Stimulated activated CD4-positive, alpha-beta T cell treated with anti-CD3 and anti-CD28 coated beads, Interleukin-2, amount 100 ng/mL, for 48 hours (primary cell): Measurements from ENCODE around the gene VSIG10L.

Experiments
- DNase-seq, 2 donors: peaks; one replicate each; pipeline ENCODE4 v3.0.0-alpha.2; 2020

Gene VSIG10L

GRCh38 chr19:51337861-51338562 lies 3.9 kb downstream of the VSIG10L start:
- no peak for DNase-seq

GRCh38 chr19:51337141-51337860 lies 4.6 kb downstream of the VSIG10L start:
- DNase-seq = no peak

- DNase-seq = no peak
Measured at GRCh38 chr19:51333836-51334460, 8.0 kb downstream of the VSIG10L start.

- no peak for DNase-seq
Measured at GRCh38 chr19:51331716-51332115, 10.2 kb downstream of the VSIG10L start.

- no peak for DNase-seq
Measured at GRCh38 chr19:51331193-51331592, 10.7 kb downstream of the VSIG10L start.

- no peak for DNase-seq
Measured at GRCh38 chr19:51330366-51330765, 11.6 kb downstream of the VSIG10L start.

GRCh38 chr19:51329411-51329810 lies 12.5 kb downstream of the VSIG10L start:
- DNase-seq = no peak

DNA sequence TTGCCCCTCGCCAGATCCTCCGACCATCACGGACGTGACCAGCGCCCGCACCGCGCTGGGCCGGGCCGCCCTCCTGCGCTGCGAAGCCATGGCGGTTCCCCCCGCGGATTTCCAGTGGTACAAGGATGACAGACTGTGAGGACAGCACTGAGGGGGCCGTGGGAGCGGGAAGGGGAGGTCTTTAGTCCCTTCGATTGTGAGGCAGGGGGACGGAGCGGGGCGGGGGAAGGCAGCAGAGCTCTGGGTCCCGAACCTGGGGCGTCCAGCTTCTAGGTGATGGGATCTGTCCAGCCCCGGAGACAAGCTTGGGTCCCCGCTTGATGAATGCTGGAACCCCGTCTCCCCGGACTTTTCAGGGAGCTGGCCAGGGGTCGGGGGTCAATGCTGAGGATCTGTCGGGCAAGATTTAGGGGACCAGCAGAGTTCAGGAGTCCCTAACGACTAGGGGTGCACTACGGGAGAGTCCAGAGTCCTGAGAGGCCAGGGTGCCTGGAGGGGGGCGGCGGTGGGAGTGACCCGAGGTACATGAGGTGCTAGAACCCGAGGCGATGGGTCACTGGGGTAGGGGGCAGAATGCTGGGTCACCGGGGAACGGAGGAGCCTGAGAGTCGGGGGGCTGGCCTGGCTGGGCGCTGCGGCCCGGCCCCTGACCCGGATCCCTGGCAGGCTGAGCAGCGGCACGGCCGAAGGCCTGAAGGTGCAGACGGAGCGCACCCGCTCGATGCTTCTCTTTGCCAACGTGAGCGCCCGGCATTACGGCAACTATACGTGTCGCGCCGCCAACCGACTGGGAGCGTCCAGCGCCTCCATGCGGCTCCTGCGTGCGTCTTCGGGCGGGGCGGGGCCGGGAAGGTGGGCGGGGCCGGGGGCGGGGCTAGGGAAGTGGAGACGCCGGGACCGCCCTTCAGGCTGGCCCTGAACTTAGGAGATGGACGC lies 14.6 kb downstream of the VSIG10L start:
- DNase-seq = peak; percentile 47 to 66

- DNase-seq = no peak
Measured at GRCh38 chr19:51326216-51327065, 15.5 kb downstream of the VSIG10L start.

DNA sequence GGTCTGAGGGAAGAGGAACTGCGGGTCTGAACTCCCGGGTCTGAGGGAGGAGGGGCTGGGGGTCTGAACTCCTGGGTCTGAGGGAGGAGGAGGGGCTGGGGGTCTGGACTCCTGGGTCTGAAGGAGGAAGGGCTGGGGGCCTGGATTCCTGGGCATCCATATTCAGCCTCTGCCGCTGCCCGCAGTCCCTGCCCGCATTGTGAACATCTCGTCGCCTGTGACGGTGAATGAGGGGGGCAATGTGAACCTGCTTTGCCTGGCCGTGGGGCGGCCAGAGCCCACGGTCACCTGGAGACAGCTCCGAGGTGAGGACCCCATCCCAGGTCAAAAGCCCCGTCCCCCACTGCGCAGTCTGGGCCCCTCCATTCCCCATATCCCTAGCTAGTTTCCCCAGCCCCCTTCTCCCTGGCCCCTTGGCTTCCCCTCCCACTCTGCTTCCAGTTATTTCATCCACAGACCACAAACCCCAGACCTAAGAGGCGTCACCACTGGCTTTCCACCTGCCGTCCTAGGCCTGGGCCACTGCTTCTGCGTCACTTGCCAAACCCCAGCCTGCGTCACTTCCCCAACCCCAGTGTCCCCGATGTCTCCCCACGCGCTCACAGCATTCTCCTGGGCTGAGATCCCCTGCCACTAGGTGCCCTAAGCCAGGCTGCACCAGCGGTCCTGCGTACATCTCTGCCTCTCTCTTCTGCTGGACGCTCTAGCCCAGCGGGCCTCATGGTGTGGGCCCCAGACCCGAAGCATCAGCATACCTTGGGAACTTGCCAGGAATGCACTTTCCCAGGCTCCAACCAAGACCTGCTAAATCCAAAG lies 16.6 kb downstream of the VSIG10L start:
- no peak for DNase-seq

DNA sequence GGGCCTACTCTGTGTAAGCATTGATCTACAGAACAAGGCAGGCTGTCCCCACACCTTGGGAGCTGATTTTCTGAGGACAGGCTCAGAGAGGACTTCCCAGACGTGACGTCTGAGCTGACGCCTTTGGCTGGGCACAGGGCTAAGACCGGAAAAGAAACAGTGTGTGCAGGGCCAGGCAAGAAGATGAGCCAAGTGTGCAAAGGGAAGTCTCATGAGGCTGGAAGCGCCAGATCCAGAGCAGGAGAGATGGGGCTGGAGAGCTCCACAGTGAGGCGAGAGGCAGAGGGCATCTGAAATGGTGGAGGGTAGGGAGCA lies 17.8 kb downstream of the VSIG10L start:
- no peak for DNase-seq

DNA sequence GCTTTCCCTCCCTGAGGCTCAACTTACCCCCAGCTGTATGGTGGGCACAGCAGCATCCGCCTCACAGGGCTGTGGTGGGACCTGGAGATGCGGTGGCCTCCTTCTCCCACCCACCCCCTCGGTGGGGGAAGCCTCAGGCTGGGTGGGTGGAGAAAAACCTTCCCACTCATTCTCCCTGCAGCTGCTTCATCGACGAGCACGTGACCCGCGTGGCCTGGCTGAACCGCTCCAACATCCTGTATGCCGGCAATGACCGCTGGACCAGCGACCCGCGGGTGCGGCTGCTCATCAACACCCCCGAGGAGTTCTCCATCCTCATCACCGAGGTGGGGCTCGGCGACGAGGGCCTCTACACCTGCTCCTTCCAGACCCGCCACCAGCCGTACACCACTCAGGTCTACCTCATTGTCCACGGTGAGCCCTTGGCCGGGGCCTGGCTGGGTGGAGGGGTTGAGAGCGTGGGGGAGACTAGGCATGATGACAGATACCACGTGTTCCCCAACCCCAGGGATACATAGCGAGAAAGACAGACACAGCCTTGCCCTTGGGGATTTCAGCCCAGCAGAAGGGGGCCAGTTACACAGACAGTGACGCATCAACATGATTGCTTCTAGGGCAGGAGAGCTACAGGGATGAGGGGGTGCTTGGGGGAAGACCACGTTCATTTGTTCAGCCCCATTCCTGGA lies 18.3 kb downstream of the VSIG10L start:
- no peak for DNase-seq

DNA sequence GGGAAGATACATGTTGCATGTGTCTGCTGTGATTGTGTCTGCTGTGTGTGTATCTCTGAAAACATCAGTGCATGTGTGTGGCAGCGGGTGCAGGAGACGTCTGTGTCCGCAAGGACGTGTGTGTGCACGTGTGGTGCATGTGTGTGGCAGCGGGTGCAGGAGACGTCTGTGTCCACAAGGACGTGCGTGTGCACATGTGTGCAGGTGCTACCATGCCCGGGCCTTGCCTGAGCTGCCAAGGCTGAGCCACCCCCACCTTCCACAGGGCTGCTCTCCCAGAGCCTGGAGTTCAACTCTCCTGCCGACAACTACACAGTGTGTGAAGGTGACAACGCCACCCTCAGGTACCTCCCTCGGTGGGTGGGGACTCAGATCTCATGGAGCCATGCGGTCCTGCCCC lies 20.1 kb downstream of the VSIG10L start:
- no peak for DNase-seq

DNA sequence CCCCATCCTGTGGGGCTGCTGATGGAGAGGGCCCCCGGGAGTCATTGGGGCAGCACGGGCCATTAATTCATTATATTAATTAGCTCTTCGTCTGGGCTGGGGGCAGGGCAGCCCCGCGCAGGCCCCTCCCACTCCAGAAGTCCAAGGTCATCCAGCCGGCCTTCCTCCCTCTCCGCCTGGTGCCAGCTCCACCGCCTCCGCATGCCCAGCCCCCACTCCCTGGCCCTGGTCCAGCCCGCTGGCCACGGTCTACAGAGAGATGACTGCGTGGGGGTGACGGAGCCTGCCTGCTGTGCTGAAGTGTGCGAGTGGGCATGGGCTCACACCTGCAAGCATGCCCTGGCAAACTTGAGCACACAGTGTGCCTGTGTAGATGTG lies 21.7 kb downstream of the VSIG10L start:
- DNase-seq = no peak

- no peak for DNase-seq
Measured at GRCh38 chr19:51319649-51320279, 22.2 kb downstream of the VSIG10L start.

DNA sequence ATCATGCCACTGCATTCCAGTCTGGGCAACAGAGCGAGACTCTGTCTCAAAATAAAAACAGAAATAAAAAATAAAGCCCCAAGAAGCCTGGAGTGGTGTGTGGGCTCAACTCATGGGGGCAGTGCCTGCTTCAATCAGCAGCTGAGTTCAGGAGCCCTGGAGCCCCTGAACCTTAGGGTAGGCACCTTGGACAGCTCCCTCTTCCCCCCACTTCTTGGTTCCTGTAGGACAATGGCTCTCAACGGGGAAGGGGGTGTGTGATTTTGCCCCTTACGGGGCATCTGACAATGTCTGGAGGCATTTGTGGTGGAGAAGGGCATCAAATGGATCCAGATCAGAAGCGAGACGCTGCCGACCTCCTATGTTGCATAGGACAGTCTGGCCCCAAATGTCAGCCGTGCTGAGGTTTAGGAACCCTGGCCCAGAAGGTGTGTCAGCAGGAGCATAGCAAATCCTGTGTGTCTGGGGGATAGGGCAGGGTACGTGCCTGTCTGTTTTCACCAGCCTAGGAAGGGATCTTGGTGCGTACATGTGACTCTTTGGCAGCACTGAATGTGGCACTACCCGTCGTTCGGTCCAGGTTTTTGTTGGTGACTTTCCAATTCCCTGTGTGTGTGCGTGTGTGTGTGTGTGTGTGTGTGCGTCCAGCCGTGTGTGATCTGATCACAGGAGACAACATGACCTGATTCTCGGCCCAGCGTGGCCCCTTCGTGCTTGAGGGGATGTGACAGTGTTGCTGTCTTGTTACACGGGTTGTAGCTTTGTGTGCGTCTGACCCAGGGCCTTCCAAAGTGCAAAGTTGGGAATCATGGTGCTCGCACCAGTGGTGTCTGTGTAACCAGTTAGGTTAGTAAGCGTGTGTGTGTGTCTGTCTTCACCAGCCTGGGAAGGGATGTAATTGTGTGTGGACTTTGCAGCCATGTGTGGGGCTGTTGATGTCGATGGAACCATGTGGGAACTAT lies 23.0 kb downstream of the VSIG10L start:
- DNase-seq = no peak

DNA sequence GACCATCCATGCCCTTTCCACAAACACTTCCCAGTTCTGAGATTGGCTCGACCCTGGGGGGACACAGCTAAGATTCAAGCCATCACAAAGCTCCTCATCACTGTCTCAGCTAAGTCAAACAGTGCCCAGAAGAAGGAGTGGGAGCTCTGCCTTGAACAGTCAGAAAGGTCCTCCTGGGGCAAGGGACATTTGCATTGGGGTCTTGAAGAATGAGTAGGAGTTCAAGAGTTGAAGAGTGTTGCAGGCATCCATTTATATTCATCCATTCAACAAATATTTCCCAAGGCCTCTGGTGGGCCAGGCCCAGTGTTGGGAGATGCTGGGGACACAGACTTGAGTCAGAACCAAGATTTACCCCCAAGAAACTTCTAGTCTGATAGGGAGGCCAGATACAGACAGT lies 24.0 kb downstream of the VSIG10L start:
- DNase-seq = no peak

- DNase-seq = no peak
Measured at GRCh38 chr19:51317376-51317775, 24.6 kb downstream of the VSIG10L start.

DNA sequence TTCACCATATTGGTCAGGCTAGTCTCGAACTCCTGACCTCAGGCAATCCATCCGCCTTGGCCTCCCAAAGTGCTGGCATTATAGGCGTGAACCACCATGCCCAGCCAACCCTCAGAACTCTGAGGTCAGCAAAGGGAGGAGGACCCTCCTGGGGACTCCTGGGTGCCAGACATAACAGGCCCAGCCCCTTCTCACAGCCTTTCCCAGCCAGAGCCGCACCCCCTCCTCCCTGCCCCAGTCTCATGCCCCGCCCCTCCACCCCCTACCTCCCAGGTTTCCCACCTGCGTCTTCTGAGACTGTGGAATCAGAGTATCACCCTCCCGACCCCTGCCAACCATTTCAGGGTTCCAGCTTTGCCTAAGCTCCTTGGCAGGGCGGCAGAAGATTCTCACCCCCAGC lies 25.3 kb downstream of the VSIG10L start:
- DNase-seq = no peak
